Activated T-helper 1 cell treated with Interleukin-2 at 50 U/mL for 16 hours (primary cell): ENCODE data around the gene PDE6A.
"Not testable (repeated sequence)": the region's sequence is repeated elsewhere in the genome, so short reads cannot be mapped to it uniquely, and the experiment has no call there.

Experiments used
- DNase-seq: peaks from one replicate; pipeline ENCODE4 v3.0.0-alpha.2; 2020; ENCODE audit warnings: low read depth

PDE6A gene

DNA sequence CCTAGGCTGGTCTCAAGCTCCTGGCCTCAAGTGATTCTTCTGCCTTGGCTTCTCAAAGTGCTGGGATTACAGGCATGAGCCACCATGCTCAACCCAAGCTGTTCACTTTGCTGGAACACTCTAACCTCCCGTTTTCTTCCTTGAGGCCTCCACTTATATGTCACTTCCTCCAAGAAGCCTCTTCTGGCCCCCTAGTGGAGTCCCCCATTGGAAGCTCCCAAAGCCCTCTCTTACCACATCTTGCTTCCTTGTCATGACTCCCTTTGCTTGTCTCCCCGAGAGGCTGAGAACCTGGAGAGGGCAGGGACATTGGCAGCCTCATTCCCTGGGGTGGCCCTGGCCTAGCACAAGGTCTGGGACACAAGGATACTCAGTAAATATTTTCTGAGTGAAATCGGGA lies 80.8 kb downstream of the PDE6A start:
- no peak for DNase-seq

DNA sequence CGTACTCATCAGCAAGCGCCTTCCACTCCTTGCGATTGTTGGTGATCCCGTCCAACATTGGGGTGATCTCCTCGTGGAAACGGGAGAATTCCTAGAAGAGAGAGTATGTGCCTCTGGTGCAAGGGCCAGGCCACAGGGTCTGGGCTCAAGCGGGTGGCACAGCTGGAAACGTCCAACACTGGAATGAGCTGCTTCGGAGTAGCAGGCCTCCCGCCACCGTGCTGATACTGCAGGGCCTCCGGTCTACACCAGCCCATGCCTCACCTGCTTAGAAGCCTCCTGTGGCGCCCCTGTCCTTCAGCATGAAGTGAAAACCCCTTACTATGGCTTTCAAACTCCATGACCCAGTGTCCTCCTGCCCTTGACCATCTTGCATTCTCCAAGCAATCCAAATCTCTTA lies 81.4 kb downstream of the PDE6A start:
- DNase-seq = no peak

DNA sequence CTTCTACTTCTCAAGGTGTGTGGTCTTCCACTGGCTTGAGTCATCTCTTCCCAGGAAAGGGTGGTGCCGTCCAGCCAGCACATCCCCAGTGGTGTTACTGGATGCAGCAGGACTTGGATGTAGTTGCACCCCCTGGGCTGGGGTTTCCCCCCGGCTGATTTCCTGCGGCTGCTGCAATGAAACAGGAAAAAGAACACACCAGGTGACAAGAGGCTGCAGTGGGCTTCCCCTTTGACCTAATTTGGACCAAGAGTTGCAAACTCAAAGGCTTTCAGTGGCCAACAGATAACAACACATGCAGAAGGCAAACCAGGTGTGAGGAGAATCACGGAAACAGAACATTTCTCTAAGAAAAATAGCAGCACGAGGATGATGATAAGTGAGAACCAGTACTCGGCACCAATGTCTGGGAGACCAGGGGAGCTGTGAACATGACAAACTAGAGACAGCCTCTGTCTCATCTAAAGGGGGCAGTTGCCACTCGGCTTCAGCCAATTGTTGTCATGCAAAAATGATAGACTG lies 83.7 kb downstream of the PDE6A start:
- DNase-seq = no peak

DNA sequence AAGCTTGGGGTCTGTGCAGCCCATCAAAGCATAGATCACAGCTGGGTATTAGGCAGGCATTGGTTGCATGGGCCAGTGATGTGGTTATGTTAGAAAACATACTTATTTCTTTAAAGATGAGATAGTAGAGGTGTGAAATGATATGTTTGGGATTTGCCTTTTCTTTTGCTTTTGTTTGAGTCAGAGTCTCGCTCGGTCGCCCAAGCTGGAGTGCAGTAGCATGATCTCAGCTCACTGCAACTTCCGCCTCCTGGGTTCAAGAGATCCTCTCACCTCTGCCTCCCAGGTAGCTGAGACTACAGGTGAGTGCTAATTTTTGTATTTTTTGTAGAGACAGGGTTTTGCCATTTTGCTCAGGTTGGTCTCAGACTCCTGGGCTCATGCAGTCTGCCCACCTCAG lies 84.8 kb downstream of the PDE6A start:
- no peak for DNase-seq

DNA sequence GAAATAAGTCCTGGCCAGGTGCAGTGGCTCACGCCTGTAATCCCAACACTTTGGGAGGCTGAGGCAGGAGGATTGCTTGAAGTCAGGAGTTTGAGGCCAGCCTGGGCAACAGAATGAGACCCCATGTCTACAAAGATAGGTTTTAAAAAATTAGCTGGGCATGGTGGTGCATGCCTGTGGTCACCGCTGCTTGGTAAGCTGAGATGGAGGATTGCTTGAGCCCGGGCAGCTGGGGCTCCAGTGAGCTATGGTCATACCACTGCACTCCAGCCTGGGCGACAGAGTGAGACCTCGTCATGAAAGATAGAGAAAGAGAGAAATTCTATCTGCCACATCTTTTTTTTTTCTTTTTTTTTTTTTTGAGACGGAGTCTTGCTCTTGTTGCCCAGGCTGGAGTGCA lies 86.1 kb downstream of the PDE6A start:
- not testable (repeated sequence) for DNase-seq

DNA sequence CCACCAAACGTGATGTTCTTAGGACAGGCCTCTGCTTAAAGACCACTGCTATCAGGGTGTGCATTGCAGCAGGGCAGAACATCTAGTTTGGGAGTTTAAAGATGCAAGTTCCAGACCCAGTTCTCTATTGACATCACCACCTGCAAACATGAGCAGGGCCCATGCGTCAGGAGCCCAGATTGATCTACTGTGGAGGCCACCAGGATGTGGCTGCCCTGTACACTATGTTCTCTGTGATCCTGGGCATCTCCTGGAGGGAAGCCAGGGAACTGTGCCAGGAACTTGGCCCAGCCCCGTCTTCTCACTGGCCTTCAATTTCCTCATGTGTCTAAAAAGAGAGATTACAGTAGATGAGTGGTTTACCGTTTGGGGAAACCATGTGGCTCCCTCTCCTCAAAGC lies 87.1 kb downstream of the PDE6A start:
- no peak for DNase-seq

DNA sequence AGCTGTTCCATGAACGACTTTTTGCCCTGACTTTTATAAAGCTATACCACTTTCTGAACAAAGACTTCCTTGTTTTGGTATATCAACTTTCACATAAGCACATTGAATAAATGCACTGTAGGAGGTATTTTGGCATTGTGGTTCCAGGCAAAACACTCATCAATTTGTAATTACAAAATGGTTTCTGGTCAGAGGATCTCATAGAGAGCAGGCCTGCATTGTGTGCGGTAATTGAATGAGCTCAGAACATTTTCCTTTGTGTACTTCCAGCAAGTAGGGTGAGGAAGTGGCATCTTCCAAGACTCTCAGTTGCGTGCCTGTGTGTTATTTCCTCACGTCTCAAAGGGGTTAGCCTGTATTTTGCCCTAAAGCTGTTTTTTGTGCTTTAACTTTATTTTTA lies 89.2 kb downstream of the PDE6A start:
- no peak for DNase-seq

DNA sequence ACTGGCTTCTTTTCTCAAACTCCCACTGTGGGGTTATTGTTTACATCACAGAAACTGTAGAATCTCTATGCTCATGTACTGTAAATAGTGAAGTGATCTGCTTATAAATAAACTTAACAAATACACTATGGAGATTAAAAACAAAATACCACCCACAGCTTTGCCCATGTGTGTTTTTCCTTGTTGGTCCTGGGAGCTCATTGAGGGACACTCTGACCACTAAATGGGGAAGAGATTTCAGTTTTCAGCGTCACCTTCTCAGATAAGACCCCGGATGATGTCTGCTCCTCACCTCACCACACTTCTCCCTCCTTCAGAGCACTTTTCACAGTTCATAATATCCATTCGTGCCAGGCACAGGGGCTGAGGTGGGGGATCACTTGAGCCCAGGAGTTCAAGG lies 89.7 kb downstream of the PDE6A start:
- no peak for DNase-seq

DNA sequence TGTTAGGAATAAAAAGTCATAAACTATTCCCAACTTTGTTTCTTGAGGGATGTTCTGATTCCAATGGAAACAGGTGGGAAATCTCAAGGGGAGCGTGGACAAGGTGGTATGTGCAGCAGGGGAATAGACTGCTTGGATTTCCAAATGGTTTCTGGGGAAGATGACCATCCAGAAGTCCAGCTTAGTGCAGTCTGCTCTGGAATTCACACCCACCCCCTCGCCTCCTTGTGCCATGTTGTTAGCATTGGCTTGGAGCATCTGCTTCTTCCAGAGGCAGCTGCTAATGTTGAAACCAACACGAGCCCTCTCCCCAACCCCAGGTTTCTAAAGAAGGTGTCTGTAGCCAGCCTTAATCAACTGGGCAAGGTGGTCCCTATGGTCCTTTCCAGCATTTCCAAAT lies 90.9 kb downstream of the PDE6A start:
- no peak for DNase-seq

DNA sequence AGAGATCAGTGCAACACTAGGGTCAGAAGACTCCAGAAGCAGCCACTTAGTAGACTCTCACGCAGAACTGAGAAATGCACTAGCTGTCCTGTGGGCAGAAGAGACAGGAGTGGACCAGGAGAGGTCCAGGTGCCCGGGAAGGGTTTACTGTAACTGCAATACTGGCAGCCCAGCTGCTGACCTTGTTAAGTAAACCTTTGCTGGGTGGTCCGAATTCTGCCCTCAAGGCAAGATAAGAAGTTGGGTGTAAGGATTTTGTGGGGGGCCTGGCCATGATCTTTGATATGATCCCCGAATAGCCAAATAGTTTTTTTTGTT lies 91.3 kb downstream of the PDE6A start:
- DNase-seq = no peak

DNA sequence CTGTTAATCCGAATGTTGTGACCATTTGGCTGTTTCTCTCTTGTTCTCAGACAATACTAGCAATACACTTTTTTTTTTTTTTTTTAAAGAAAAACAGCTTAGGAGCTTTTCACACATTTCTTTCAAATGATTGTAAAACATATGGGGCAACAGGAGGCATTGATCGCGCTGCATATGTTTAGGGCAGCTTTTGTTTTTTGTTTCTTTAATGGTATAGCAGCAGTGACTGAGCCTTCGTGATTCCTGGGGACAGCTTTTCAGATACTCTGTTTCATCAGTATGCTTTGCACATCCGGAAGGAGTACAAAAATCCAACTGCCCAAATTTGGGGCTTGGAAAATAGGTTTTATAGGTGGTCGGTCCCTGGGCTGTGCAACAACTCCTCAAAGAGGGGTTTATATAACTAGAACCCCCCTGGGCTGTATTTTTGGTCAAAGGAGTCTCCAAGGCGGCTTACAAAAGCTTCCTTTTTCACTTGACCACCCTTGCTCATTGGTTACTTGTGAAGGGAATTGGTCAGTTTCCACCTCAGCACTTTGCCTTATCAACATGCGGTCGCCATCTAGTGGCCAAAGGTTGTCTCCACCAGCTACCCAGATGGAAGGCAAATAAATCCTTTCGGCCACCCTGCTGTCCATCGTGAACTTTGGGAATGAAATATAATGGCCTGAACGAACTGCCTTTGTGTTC lies 91.8 kb downstream of the PDE6A start:
- no peak for DNase-seq

DNA sequence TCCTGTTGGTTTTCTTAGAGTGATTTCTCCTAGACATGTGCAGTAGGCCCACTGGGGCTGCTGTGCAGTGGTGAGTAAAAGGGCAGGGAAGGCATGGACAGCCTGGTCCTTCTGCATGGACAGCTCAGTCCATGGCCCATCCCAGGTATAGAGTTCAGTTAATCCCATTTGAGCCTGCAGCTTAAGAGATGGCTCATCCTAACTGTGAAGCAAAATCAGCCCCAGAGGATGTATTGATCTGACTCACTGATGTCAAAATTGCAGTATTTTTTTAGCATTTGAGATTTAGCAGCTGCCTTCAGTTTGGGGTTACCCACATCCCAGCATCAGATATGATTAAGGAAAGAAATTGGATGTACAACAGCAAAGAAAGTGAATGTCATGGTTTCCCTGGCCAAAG lies 93.4 kb downstream of the PDE6A start:
- DNase-seq = no peak

DNA sequence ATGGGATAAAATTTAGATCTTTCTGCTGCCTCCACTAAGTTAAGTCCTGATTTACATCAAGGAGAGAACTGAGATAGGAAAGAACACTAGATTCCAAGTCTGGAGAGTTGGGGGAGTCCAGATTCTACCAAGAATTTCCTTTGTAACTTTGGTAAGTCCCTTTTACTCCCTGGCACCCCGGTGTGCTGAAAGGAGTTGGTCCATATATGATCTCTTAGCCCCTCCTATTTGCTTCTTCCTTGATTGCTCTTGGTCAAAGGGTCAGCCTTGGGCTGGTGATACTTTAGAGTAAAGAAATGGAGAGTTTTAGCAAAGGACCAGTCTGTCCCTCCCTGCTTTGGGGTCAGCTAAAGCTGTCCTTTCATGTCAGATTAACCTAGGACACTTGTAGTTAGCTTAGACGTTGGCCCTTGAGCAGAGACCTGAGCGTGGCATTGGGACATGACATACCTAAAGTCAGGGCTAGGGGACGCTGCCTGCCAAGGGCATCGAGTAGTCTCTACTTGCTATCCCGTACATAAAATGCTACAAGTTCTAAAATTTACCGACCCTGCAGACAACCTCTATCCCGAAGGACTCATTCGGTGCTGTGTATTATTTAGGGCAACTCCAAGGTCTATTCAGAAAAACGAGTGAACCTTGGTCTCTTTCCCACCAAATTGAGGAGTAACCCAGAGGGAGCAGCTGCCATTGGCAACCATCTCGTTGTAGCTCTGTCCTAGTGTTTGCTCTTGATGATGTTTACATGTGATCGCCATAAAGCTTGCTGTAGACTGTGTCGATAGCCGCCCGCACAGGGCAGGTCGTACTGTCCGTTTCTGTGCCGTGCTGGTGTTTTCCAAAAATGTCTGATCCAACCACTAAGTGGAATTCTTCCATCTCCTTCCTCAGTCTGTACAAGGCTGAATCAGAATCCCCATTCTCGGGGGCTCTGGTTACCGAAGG lies 94.4 kb downstream of the PDE6A start:
- no peak for DNase-seq

DNA sequence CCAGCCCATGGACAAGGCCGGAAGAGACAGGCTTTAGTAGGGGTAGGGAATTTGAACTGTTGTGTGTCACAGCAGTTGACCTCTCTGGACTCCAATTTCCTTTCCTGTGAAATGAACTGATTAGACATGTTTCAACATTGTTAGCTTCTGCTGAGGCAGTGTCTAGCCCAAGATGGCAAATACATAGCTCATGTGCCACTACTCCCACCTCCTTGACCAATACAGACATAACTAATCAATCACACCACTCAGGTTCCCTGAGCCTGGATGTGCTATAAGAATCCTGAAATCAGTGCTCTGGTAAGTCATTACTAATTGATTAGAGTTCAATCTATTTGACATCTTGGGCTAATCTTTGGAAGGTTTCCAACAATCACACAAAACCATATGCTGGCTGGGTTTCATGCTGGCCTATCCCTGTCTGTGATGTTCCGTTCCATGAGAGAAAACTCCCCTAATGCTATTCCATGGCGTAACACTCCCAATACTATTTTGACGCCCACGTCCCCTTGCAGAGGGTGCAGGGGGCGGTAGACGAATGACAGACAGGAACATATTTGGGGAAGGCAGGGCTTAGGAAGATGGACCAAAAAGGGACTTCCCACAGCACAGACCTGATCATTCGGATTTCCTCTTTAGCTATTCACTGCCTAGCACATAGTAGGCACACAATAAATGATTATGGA lies 95.2 kb downstream of the PDE6A start:
- no peak for DNase-seq

DNA sequence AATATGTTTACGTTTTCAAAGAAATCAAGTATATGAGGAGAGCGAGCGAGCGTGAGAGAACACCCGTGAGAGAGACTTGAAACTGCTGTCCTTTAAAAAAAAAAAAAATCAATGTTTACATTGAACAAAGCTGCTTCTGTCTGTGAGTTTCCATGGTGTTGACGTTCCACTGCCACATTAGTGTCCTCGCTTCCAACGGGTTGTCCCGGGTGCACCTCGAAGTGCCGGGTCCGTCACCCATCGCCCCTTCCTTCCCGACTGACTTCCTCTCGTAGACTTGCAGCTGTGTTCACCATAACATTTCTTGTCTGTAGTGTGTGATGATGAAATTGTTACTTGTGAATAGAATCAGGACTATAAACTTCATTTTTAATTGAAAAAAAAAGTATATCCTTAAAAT lies 97.0 kb downstream of the PDE6A start:
- DNase-seq = no peak

DNA sequence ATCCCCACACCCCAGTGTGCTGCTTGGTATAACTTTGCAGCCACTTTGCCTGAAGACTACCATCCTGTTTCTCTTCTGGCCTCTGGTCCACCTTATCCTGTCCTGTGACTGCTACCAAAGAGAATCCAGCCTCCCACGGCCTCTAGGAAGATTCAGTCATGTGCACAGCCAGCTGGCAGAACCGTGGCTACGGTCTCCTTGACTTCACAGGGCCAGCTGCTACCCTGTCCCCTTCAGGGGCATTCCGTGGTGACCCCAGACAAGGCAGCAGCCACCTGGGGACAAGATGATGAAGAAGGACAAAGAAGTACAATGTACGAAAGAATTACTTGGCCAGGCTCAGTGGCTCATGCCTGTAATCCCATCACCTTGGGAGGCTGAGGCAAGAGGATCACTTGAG lies 98.6 kb downstream of the PDE6A start:
- no peak for DNase-seq

DNA sequence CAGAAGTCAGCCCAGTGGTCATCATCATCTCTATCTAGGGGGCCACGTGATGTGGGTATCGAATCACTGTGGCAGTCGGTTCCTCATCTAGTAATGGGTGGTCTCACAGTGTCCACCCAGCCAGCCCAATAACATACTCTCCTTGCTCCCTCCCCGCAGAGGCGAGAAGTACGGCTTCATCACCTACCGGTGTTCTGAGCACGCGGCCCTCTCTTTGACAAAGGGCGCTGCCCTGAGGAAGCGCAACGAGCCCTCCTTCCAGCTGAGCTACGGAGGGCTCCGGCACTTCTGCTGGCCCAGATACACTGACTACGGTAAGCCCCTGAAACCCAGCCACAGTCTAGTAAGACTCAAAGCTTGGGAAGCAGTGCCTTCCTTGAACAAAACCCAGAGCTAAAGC lies 99.0 kb downstream of the PDE6A start:
- DNase-seq = no peak

DNA sequence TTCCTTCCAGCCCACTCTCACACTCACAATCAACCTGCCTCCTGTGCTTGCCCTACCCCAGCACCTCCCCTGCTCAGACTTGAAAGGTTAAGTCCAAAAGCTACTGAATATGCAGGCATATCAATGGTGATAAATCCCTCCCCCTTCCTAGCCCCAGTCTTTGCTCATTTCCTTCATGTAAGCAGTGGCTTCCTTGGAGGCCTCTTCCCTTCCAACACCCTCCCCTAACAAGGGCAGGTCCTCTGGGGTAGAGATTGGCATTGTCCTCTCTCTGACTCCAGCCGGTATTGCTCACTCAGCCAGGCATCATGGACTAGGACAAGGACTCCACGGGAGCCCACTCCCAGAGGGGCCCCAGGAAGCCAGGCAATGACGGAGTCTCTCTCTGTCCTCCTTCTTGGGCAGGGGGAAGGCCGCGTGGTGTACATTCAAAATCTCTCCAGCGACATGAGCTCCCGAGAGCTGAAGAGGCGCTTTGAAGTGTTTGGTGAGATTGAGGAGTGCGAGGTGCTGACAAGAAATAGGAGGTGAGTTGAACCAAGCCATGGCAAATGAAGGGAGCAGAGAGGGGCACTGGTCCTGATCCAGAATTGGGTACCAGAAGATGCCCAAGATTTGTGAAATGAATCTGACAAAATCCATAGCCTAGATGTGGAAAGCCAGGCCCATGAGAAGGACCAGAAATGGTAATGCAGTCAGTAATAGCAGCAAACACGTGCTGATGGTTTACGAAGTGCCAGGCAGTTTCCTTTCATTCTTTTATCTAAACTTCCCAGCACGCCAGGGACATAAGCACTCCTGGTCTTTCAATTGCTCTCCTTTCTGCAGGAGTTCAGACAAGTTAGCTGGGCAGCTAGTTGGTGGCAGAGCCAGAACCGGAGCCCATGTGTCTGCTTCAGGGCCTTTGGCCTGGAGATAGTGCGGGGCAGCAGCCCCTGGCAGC lies 102.5 kb downstream of the PDE6A start:
- no peak for DNase-seq

DNA sequence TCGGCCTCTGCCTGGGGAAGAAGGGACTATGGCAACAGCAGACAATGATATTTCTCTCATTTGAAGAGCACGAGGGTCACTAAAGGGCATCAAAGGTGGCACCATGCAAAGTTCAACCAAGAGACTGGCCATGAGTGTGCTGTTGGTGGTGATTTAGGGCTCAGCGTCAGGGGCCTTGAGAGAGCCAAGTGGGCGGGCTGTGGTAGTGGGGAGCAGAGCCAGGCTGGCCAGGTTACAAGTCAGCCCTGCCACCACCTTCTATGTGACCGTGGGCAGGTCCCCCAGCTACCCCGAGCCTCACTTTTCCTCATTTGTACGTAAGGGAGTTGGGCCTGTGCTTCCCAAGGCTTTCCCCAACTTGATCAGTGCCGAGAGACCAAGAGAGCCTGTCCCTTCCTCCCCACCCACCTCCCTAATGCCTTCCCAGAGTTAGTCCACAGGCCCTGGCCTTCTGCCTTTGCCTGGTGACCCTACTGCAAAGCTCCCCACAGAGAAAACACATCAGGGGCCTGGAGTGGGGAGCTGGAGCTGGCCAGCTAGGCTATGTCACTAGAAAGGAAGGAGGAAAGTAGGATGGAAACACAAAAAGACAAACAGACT lies 104.3 kb downstream of the PDE6A start:
- DNase-seq = no peak

DNA sequence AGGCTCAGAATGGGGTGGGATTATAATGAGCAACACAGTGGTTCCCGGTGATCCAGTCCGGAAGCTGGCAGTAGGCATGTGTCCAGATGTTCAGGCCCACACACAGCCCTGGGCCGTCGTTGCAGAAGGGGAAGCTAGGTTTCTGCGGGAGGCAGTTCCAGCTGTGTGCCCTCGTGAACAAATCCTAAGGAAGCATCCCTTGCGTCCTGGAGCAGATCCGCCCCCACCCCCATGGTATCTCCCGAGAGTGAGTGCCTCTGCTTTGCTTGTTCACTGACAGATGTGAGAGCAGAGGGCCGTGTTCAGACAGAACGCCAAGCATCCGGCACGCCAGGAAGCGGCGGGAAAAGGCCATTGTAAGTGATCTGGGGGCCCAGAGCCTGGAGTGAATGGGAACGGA lies 104.8 kb downstream of the PDE6A start:
- no peak for DNase-seq
